Keratinocyte (primary cell): ENCODE data around the gene MTMR3. TPM values are rescaled to one million over a fixed set of nuclear protein-coding genes. Genes with fewer than 3 reads are reported as not detected.
A peak's percentile ranks its signal among the peaks of the same experiment; 100 is the strongest.

ENCODE experiments used
- DNase-seq: peaks from one replicate; pipeline ENCODE4 v3.0.0-alpha.2; 2011; ENCODE audit warnings: low read depth, missing footprints, low spot score
- FAIRE-seq: peaks from 2 replicates; lab custom pipeline; 2011; peaks lifted over from hg19 to GRCh38; lab: Jason Lieb, UNC
- H2AFZ ChIP-seq: 2 replicates; pipeline ENCODE4 v1.6.0; 2012; ENCODE audit warnings: low read length, control low read depth, inconsistent platforms; ENCODE audit not compliant: control insufficient read depth
- H3K27ac ChIP-seq: 2 replicates; pipeline ENCODE4 v1.5.1; 2011; ENCODE audit warnings: low read length; ENCODE audit not compliant: control insufficient read depth, insufficient read depth
- H3K27me3 ChIP-seq: 3 replicates; pipeline ENCODE4 v1.6.0; 2011; ENCODE audit warnings: low read length; ENCODE audit not compliant: control insufficient read depth, insufficient read depth; ENCODE audit errors: extremely low read depth
- H3K36me3 ChIP-seq, 2 experiments: 2 replicates in 1 of 2; 3 replicates in 1 of 2; pipeline ENCODE4 v1.5.1; 2011; ENCODE audit warnings: low read length in 2 of 2, mild to moderate bottlenecking in 1 of 2; ENCODE audit not compliant: control insufficient read depth in 2 of 2, insufficient read depth in 2 of 2; ENCODE audit errors: extremely low read depth in 1 of 2
- H3K4me1 ChIP-seq: 3 replicates; pipeline ENCODE4 v1.5.1; 2011; ENCODE audit warnings: low read length; ENCODE audit not compliant: control insufficient read depth, insufficient read depth; ENCODE audit errors: extremely low read depth
- H3K4me2 ChIP-seq: 3 replicates; pipeline ENCODE4 v1.6.0; 2011; ENCODE audit warnings: low read depth, low read length; ENCODE audit not compliant: control insufficient read depth, insufficient read depth; ENCODE audit errors: extremely low read depth
- H3K4me3 ChIP-seq, 3 experiments: fragments of 200-600 bp in 1 of 3; sonication (generic) in 1 of 3; 2 replicates in 2 of 3; 3 replicates in 1 of 3; pipeline ENCODE4 v1.5.1; 2011 to 2016; ENCODE audit warnings: low read length in 3 of 3, mild to moderate bottlenecking in 3 of 3, control low read depth in 2 of 3, inconsistent platforms in 1 of 3, low read depth in 1 of 3, mixed read lengths in 1 of 3, mixed run types in 1 of 3, moderate library complexity in 1 of 3; ENCODE audit not compliant: control insufficient read depth in 2 of 3, insufficient read depth in 2 of 3; ENCODE audit errors: extremely low read depth in 1 of 3
- H3K79me2 ChIP-seq: 2 replicates; pipeline ENCODE4 v1.6.0; 2012; ENCODE audit warnings: low read length; ENCODE audit not compliant: control insufficient read depth, insufficient read depth
- H3K9ac ChIP-seq: 3 replicates; pipeline ENCODE4 v1.6.0; 2011; ENCODE audit warnings: low read length; ENCODE audit not compliant: control insufficient read depth, insufficient read depth; ENCODE audit errors: extremely low read depth
- H3K9me1 ChIP-seq: 3 replicates; pipeline ENCODE4 v1.6.0; 2011; ENCODE audit warnings: low read length; ENCODE audit not compliant: control insufficient read depth, insufficient read depth; ENCODE audit errors: extremely low read depth
- H3K9me3 ChIP-seq: 2 replicates; pipeline ENCODE4 v1.5.1; 2012; ENCODE audit warnings: low read depth, low read length; ENCODE audit not compliant: control insufficient read depth
- H4K20me1 ChIP-seq: 3 replicates; pipeline ENCODE4 v1.6.0; 2011; ENCODE audit warnings: low read length; ENCODE audit not compliant: control insufficient read depth, insufficient read depth; ENCODE audit errors: extremely low read depth
- CTCF ChIP-seq, 3 experiments: IDR thresholded peaks in 1 of 3; conservative IDR thresholded peaks in 1 of 3; optimal IDR thresholded peaks in 1 of 3; 2 replicates in 2 of 3; 3 replicates in 1 of 3; pipeline versions ENCODE3 to v1.5.1; 2011; ENCODE audit warnings: low read length in 3 of 3, mild to moderate bottlenecking in 3 of 3, moderate library complexity in 2 of 3, control low read depth in 1 of 3, inconsistent platforms in 1 of 3; ENCODE audit not compliant: insufficient read depth in 2 of 3; ENCODE audit errors: extremely low read depth in 1 of 3
- EZH2 ChIP-seq: IDR thresholded peaks from one replicate; pipeline ENCODE4 v1.6.1; 2012; ENCODE audit warnings: inconsistent platforms, mild to moderate bottlenecking, low read length, moderate library complexity
- dilution Hi-C: fragments of 300-500 bp; cut with MboI; formaldehyde crosslinking; loops from one replicate; pipeline ENCODE4 v1.7.0; 2020; ENCODE audit warnings: low sequenced_read_pairs; ENCODE audit not compliant: extremely low pct_ligation_motif_present
- polyA plus RNA-seq, 5 experiments: library from polyadenylated mRNA; depleted of rRNA in 3 of 5; stranded (reverse) in 3 of 5; stranded (forward) in 1 of 5; unstranded in 1 of 5; fragments of >200 nt; gene quantifications; 1 replicate in 1 of 5; 2 replicates in 3 of 5; 3 replicates in 1 of 5; pipeline versions ENCODE4 v1.2.1 to v1.2.3, GENCODE V29; 2011 to 2012; ENCODE audit warnings: missing spikeins in 2 of 5, low read depth in 1 of 5, low replicate concordance in 1 of 5

Gene MTMR3
- polyA plus RNA-seq, 1 donor (not counting 4 experiments of a cell fraction or from before 2014, with no cell fraction given), result 16.5 TPM

DNA sequence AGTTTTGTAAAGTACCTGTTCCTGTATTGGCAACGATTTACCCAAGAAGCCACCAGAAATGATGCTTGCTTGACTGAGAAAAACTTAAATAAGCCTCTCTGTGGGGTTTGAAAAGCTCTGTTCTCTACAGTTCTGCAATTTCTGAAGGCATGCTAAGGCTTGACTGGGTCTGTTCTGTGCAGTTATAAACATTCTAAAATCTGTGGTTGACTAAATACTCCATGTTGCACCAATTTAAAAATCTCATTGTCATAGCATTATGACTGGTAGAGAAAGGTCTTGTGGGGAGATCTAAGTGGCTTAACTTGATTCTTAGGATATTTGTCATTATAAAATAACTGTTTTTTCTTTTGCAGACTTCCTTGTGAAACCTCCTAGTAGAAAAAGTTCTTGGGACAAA is 73.7 kb downstream of the MTMR3 start:
- H3K4me2 ChIP-seq, result peak overlapping the region; percentile 12
- H3K9me3 ChIP-seq, result no peaks in the 10 kb centered on the region
- no peak for TF ChIP-seq EZH2
- no peak overlapping the region for H3K9ac ChIP-seq
- no peaks in the 10 kb centered on the region for H4K20me1 ChIP-seq
- FAIRE-seq, result peak; percentile 5
- no peaks in the 10 kb centered on the region for H3K27me3 ChIP-seq
- H3K27ac ChIP-seq, result no peak overlapping the region
- dilution Hi-C loops, result no loop called here
- H3K4me3 ChIP-seq, result no peak overlapping the region
- no peak for DNase-seq
- no peak overlapping the region for H2AFZ ChIP-seq
- H3K36me3 ChIP-seq, result peaks cover 0 to 4% of the 10 kb centered on the region in 2 experiments
- peaks cover 9% of the 10 kb centered on the region for H3K4me1 ChIP-seq
- peaks cover 2% of the 10 kb centered on the region for H3K9me1 ChIP-seq
- H3K79me2 ChIP-seq, result peaks cover 19% of the 10 kb centered on the region

DNA sequence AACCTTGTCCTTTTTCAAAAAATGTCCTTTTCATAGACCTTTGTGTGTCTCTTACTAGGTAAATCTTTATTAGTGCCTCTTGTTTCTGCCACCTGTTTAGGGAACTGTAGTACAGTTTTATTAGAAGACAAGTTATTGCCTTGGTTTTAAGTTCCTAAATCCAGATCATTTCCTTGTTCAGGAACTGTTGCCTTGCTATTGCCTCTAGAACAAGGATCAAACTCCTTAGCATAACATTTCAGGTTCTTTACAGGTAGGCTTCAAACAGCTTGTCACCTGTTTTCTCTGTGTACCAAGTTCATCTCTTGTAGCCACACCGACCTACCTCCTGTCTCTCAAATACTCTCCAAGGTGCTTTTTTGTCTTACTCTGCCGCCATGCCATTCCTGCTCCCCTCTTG is 75.2 kb downstream of the MTMR3 start:
- dilution Hi-C loops, result no loop called here

More for the DNA sequence above, 75.2 kb downstream of the MTMR3 start:
- Histone ChIP-seq H3K4me3 (no peak overlapping the region), H2AFZ (no peak overlapping the region), H3K9me1 (peaks cover 2% of the 10 kb centered on the region), H3K27me3 (no peaks in the 10 kb centered on the region), H4K20me1 (no peaks in the 10 kb centered on the region), H3K27ac (no peak overlapping the region), H3K79me2 (peaks cover 13% of the 10 kb centered on the region), H3K9ac (no peak overlapping the region), H3K36me3 (peaks cover 0 to 7% of the 10 kb centered on the region in 2 experiments), H3K4me2 (no peak overlapping the region), H3K9me3 (no peaks in the 10 kb centered on the region), H3K4me1 (peaks cover 6% of the 10 kb centered on the region)
- TF ChIP-seq CTCF (optimal IDR thresholded peaks at IDR 0.05 in 1 of 3, IDR thresholded peaks at IDR 0.05 in 1 of 3, conservative IDR thresholded peaks at IDR 0.05 in 1 of 3; ENCODE audit: extremely low read depth in 1 of 3, insufficient read depth in 2 of 3, low read length in 3 of 3), result no peak
- no peak for TF ChIP-seq EZH2
- no peak for DNase-seq
- no peak for FAIRE-seq
